ENCODE data around the gene CLEC19A.

CLEC19A gene

GRCh38 chr16:19288872-19289799 lies 3.6 kb downstream of the CLEC19A start:
- no peaks in the 10 kb centered on the region for H3K9me2 ChIP-seq (replicated peaks; ENCODE audit: low read depth, low read length)
- H3K4me3 ChIP-seq (ENCODE audit: low read length, poor library complexity, severe bottlenecking), result no peak overlapping the region
- H3K4me2 ChIP-seq (ENCODE audit: low read depth, low read length, poor library complexity, severe bottlenecking), result no peak overlapping the region
- no peaks in the 10 kb centered on the region for H4K20me1 ChIP-seq (ENCODE audit: insufficient read depth, low read length, poor library complexity, severe bottlenecking)
- no peaks in the 10 kb centered on the region for H3K36me3 ChIP-seq (ENCODE audit: insufficient read depth, low read length)
- H3K9ac ChIP-seq (ENCODE audit: low read depth, low read length, poor library complexity, severe bottlenecking), result no peak overlapping the region
- H3F3A ChIP-seq (ENCODE audit: low read depth), result no peaks in the 10 kb centered on the region
- H3K4me1 ChIP-seq (ENCODE audit: insufficient read depth, low read length, poor library complexity, severe bottlenecking), result no peaks in the 10 kb centered on the region
- TF ChIP-seq CTCF (conservative IDR thresholded peaks at IDR 0.05; ENCODE audit: low read length) (no peak), EZH2phosphoT487 (IDR thresholded peaks at IDR 0.05; ENCODE audit: borderline replicate concordance) (no peak)
- H3K27me3 ChIP-seq (ENCODE audit: insufficient read depth, low read length, poor library complexity, severe bottlenecking), result no peaks in the 10 kb centered on the region
- no peak overlapping the region for H2AFZ ChIP-seq (ENCODE audit: low read length)
- no peaks in the 10 kb centered on the region for H3K79me2 ChIP-seq (ENCODE audit: insufficient read depth, low read length)
- H3K9me3 ChIP-seq (ENCODE audit: insufficient read depth, low read depth, low read length), result no peaks in the 10 kb centered on the region; the same call in 1 of the 2 replicates

- H3K9me3 ChIP-seq (ENCODE audit: insufficient read depth, low read depth, low read length), result no peaks in the 10 kb centered on the region; the same call in 1 of the 2 replicates
- H3K9ac ChIP-seq (ENCODE audit: low read depth, low read length, poor library complexity, severe bottlenecking), result no peak overlapping the region
- no peaks in the 10 kb centered on the region for H3F3A ChIP-seq (ENCODE audit: low read depth)
- H3K79me2 ChIP-seq (ENCODE audit: insufficient read depth, low read length), result no peaks in the 10 kb centered on the region
- H2AFZ ChIP-seq (ENCODE audit: low read length), result no peak overlapping the region
- H3K27me3 ChIP-seq (ENCODE audit: insufficient read depth, low read length, poor library complexity, severe bottlenecking), result no peaks in the 10 kb centered on the region
- H3K4me3 ChIP-seq (ENCODE audit: low read length, poor library complexity, severe bottlenecking), result no peak overlapping the region
- no peaks in the 10 kb centered on the region for H3K4me1 ChIP-seq (ENCODE audit: insufficient read depth, low read length, poor library complexity, severe bottlenecking)
- TF ChIP-seq CTCF (conservative IDR thresholded peaks at IDR 0.05; ENCODE audit: low read length), result no peak
- no peak for TF ChIP-seq EZH2phosphoT487 (IDR thresholded peaks at IDR 0.05; ENCODE audit: borderline replicate concordance)
- no peak overlapping the region for H3K4me2 ChIP-seq (ENCODE audit: low read depth, low read length, poor library complexity, severe bottlenecking)
- no peaks in the 10 kb centered on the region for H3K9me2 ChIP-seq (replicated peaks; ENCODE audit: low read depth, low read length)
- no peaks in the 10 kb centered on the region for H4K20me1 ChIP-seq (ENCODE audit: insufficient read depth, low read length, poor library complexity, severe bottlenecking)
- no peaks in the 10 kb centered on the region for H3K36me3 ChIP-seq (ENCODE audit: insufficient read depth, low read length)
These were observed 4.4 kb downstream of the CLEC19A start for GRCh38 chr16:19289811-19290485.

GRCh38 chr16:19290860-19291259 lies 5.3 kb downstream of the CLEC19A start:
- no peak for TF ChIP-seq EZH2phosphoT487 (IDR thresholded peaks at IDR 0.05; ENCODE audit: borderline replicate concordance)
- no peak for TF ChIP-seq CTCF (conservative IDR thresholded peaks at IDR 0.05; ENCODE audit: low read length)
- no peaks in the 10 kb centered on the region; the same call in 1 of the 2 replicates for H3K9me3 ChIP-seq (ENCODE audit: insufficient read depth, low read depth, low read length)
- H3K27me3 ChIP-seq (ENCODE audit: insufficient read depth, low read length, poor library complexity, severe bottlenecking), result no peaks in the 10 kb centered on the region
- H2AFZ ChIP-seq (ENCODE audit: low read length), result no peak overlapping the region
- H3K36me3 ChIP-seq (ENCODE audit: insufficient read depth, low read length), result no peaks in the 10 kb centered on the region
- H3K4me3 ChIP-seq (ENCODE audit: low read length, poor library complexity, severe bottlenecking), result no peak overlapping the region
- no peak overlapping the region for H3K9ac ChIP-seq (ENCODE audit: low read depth, low read length, poor library complexity, severe bottlenecking)
- no peaks in the 10 kb centered on the region for H3F3A ChIP-seq (ENCODE audit: low read depth)
- H3K4me1 ChIP-seq (ENCODE audit: insufficient read depth, low read length, poor library complexity, severe bottlenecking), result no peaks in the 10 kb centered on the region
- H3K79me2 ChIP-seq (ENCODE audit: insufficient read depth, low read length), result no peaks in the 10 kb centered on the region
- no peaks in the 10 kb centered on the region for H4K20me1 ChIP-seq (ENCODE audit: insufficient read depth, low read length, poor library complexity, severe bottlenecking)
- no peak overlapping the region for H3K4me2 ChIP-seq (ENCODE audit: low read depth, low read length, poor library complexity, severe bottlenecking)
- H3K9me2 ChIP-seq (replicated peaks; ENCODE audit: low read depth, low read length), result no peaks in the 10 kb centered on the region

Data from Loucy (cell line).